Karpas-422 (cell line): Measurements from ENCODE around the gene JMJD1C. TPM values are rescaled to one million over a fixed set of nuclear protein-coding genes. Genes with fewer than 3 reads are reported as not detected.
A peak's percentile ranks its signal among the peaks of the same experiment; 100 is the strongest.

Source experiments
- DNase-seq: peaks from one replicate; pipeline ENCODE4 v3.0.0-alpha.2; 2015
- H2AFZ ChIP-seq: fragments of 200-600 bp; sonication (generic); 2 replicates; pipeline ENCODE4 v1.6.1; 2014; ENCODE audit warnings: antibody characterized with exemption, low read length, mixed read lengths
- H3K27ac ChIP-seq: fragments of 200-600 bp; sonication (generic); 2 replicates; pipeline ENCODE4 v1.5.1; 2014; ENCODE audit warnings: mild to moderate bottlenecking, low read length, moderate library complexity
- H3K27me3 ChIP-seq: fragments of 200-600 bp; sonication (generic); 2 replicates; pipeline ENCODE4 v1.6.1; 2014; ENCODE audit warnings: low read length, mixed read lengths
- H3K36me3 ChIP-seq: fragments of 200-600 bp; sonication (generic); 2 replicates; pipeline ENCODE4 v1.6.1; 2014; ENCODE audit warnings: low read length, mixed read lengths; ENCODE audit not compliant: insufficient read depth
- H3K4me1 ChIP-seq: fragments of 200-600 bp; sonication (generic); 2 replicates; pipeline ENCODE4 v1.6.1; 2014; ENCODE audit warnings: mild to moderate bottlenecking, low read length, mixed read lengths
- H3K4me2 ChIP-seq: fragments of 200-600 bp; sonication (generic); 2 replicates; pipeline ENCODE4 v1.6.1; 2014; ENCODE audit warnings: low read length, low read depth, mild to moderate bottlenecking; ENCODE audit not compliant: poor library complexity, severe bottlenecking
- H3K4me3 ChIP-seq: fragments of 200-600 bp; sonication (generic); 2 replicates; pipeline ENCODE4 v1.5.1; 2014; ENCODE audit warnings: mild to moderate bottlenecking, antibody characterized with exemption, low read length, mixed read lengths
- H3K79me2 ChIP-seq: fragments of 200-600 bp; sonication (generic); 2 replicates; pipeline ENCODE4 v1.6.1; 2014; ENCODE audit warnings: mild to moderate bottlenecking, low read length, mixed read lengths
- H3K9ac ChIP-seq: fragments of 200-600 bp; sonication (generic); 2 replicates; pipeline ENCODE4 v1.6.0; 2014; ENCODE audit warnings: low read length
- H3K9me2 ChIP-seq: fragments of 200-600 bp; sonication (generic), shearing (Covaris generic); replicated peaks from 2 replicates; pipeline ENCODE4 v1.6.0; 2014; ENCODE audit warnings: mild to moderate bottlenecking, low read length, moderate library complexity; ENCODE audit not compliant: insufficient read depth
- H3K9me3 ChIP-seq: fragments of 300-700, 200-600 bp; sonication (generic); 2 replicates; pipeline ENCODE4 v1.6.1; 2014; ENCODE audit warnings: low read length, mixed read lengths
- H4K20me1 ChIP-seq: fragments of 200-600 bp; sonication (generic); 2 replicates; pipeline ENCODE4 v1.6.1; 2014; ENCODE audit warnings: mild to moderate bottlenecking, antibody characterized with exemption, low read length, low read depth; ENCODE audit not compliant: insufficient read depth
- total RNA-seq: library from RNA; depleted of rRNA; stranded (reverse); fragments of >200 nt; shearing (Covaris generic); gene quantifications from 2 replicates; pipeline ENCODE4 v1.2.3, GENCODE V29; 2014; ENCODE audit warnings: low replicate concordance

Gene JMJD1C
- total RNA-seq, 1 experiment from 2014 or later = 141 TPM

GRCh38 chr10:63474488-63474887 lies 8.7 kb upstream of the JMJD1C start:
- H3K9me3 ChIP-seq = no peaks in the 10 kb centered on the region
- peaks cover 14% of the 10 kb centered on the region for H3K4me1 ChIP-seq
- no peak overlapping the region for H3K4me2 ChIP-seq
- DNase-seq = no peak
- H3K4me3 ChIP-seq = no peak overlapping the region
- H3K9me2 ChIP-seq = no peaks in the 10 kb centered on the region
- H3K27ac ChIP-seq = no peak overlapping the region
- peaks cover 14% of the 10 kb centered on the region; the same call in 1 of the 2 replicates for H4K20me1 ChIP-seq
- no peaks in the 10 kb centered on the region for H3K79me2 ChIP-seq
- no peaks in the 10 kb centered on the region for H3K27me3 ChIP-seq
- H3K9ac ChIP-seq = no peak overlapping the region
- H2AFZ ChIP-seq = no peak overlapping the region
- no peaks in the 10 kb centered on the region for H3K36me3 ChIP-seq

- no peaks in the 10 kb centered on the region for H3K27me3 ChIP-seq
- H3K4me2 ChIP-seq = no peak overlapping the region
- H3K4me1 ChIP-seq = peaks cover 19% of the 10 kb centered on the region
- no peaks in the 10 kb centered on the region for H3K9me2 ChIP-seq
- no peak overlapping the region for H2AFZ ChIP-seq
- DNase-seq = no peak
- H4K20me1 ChIP-seq = 0 out of 2 replicates have a peak, but pooled peaks cover 13% of the 10 kb centered on the region
- no peak overlapping the region for H3K27ac ChIP-seq
- no peak overlapping the region for H3K9ac ChIP-seq
- no peaks in the 10 kb centered on the region for H3K9me3 ChIP-seq
- H3K79me2 ChIP-seq = no peaks in the 10 kb centered on the region
- H3K36me3 ChIP-seq = no peaks in the 10 kb centered on the region
- H3K4me3 ChIP-seq = no peak overlapping the region
Observed at GRCh38 chr10:63470928-63471327, 5.2 kb upstream of the JMJD1C start.

GRCh38 chr10:63468947-63469346 lies 3.2 kb upstream of the JMJD1C start:
- Histone ChIP-seq H3K9me2 (no peaks in the 10 kb centered on the region), H3K27me3 (0 out of 2 replicates have a peak, but pooled peaks cover 2% of the 10 kb centered on the region), H3K4me3 (no peak overlapping the region), H3K36me3 (no peaks in the 10 kb centered on the region), H3K27ac (no peak overlapping the region), H3K4me2 (no peak overlapping the region), H2AFZ (no peak overlapping the region), H3K9me3 (no peaks in the 10 kb centered on the region), H4K20me1 (0 out of 2 replicates have a peak, but pooled peaks cover 13% of the 10 kb centered on the region), H3K9ac (no peak overlapping the region), H3K4me1 (peaks cover 35% of the 10 kb centered on the region), H3K79me2 (peaks cover 9% of the 10 kb centered on the region; the same call in 1 of the 2 replicates)
- no peak for DNase-seq

- H3K27ac ChIP-seq = no peak overlapping the region
- no peaks in the 10 kb centered on the region for H3K9me3 ChIP-seq
- H3K9ac ChIP-seq = no peak overlapping the region
- no peak overlapping the region for H3K4me3 ChIP-seq
- H2AFZ ChIP-seq = no peak overlapping the region
- 0 out of 2 replicates have a peak, but pooled peaks cover 13% of the 10 kb centered on the region for H4K20me1 ChIP-seq
- peaks cover 12% of the 10 kb centered on the region; the same call in 1 of the 2 replicates for H3K79me2 ChIP-seq
- H3K4me2 ChIP-seq = no peak overlapping the region
- DNase-seq = no peak
- 0 out of 2 replicates have a peak, but pooled peaks cover 2% of the 10 kb centered on the region for H3K27me3 ChIP-seq
- peaks cover 36% of the 10 kb centered on the region for H3K4me1 ChIP-seq
- H3K36me3 ChIP-seq = no peaks in the 10 kb centered on the region
- no peaks in the 10 kb centered on the region for H3K9me2 ChIP-seq
Observed at GRCh38 chr10:63467841-63468240, 2.1 kb upstream of the JMJD1C start.

GRCh38 chr10:63466144-63466935 lies 563 bp upstream of the JMJD1C start:
- Histone ChIP-seq H3K27ac (no peak overlapping the region), H3K9me3 (no peaks in the 10 kb centered on the region), H3K9me2 (no peaks in the 10 kb centered on the region), H3K9ac (peak overlapping the region; percentile 78), H2AFZ (peak overlapping the region; percentile 93; the same call in 1 of the 2 replicates), H3K27me3 (0 out of 2 replicates have a peak, but pooled peaks cover 2% of the 10 kb centered on the region), H3K4me3 (peak overlapping the region; percentile 93), H3K4me2 (peak overlapping the region; percentile 93), H3K4me1 (peaks cover 36% of the 10 kb centered on the region), H4K20me1 (0 out of 2 replicates have a peak, but pooled peaks cover 13% of the 10 kb centered on the region), H3K36me3 (no peaks in the 10 kb centered on the region), H3K79me2 (peaks cover 18% of the 10 kb centered on the region; the same call in 1 of the 2 replicates)
- DNase-seq = peak; percentile 54

DNA sequence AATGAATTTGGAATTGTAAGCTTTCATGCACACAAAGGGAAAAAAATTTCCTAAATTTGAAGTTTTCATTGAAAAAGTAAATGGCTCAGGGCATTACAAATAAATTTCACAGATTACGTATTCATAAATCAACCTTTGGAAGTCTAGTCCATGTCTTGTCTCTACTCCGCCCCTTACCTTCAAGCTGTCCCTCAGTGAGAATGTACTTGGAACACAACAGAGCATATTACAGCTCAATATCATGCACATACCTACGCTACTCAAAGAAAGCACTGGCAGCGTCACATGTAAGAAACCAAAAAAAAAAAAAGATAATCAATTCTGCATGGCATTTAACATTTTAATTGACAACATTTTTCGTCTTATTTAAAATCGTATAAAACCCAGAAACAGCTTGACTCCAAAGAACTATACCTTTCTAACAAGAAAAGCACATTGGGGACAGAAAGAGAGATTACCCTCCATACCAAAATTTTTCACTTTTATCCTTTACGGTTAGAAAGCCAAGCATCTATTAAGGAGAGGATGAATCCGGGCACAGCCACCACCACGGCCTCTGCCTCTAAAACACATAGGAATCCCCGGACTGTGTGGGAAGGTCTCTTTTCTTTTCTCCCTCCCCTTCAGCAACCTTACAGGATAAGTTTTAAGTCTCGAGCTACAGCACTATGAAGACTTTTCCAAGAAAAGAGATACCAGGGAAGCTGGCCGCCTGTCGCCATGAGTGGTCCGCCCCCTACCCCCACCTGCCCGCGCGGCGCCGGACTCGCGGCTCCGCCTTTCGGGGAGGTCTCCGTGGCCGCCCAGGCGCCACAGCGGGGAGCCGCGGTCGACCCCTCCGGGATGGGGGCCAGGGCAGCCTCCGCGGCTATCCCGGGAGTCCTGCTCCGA lies 1.1 kb downstream of the JMJD1C start:
- no peaks in the 10 kb centered on the region for H3K9me3 ChIP-seq
- H3K27me3 ChIP-seq = 0 out of 2 replicates have a peak, but pooled peaks cover 2% of the 10 kb centered on the region
- 0 out of 2 replicates have a peak, but pooled peaks cover 4% of the 10 kb centered on the region for H4K20me1 ChIP-seq
- H2AFZ ChIP-seq = peak overlapping the region; percentile 93
- DNase-seq = no peak
- H3K4me2 ChIP-seq = peak overlapping the region; percentile 93
- no peak overlapping the region for H3K27ac ChIP-seq
- H3K9me2 ChIP-seq = no peaks in the 10 kb centered on the region
- peaks cover 25% of the 10 kb centered on the region; the same call in 1 of the 2 replicates for H3K79me2 ChIP-seq
- H3K4me3 ChIP-seq = peak overlapping the region; percentile 93
- no peaks in the 10 kb centered on the region for H3K36me3 ChIP-seq
- H3K9ac ChIP-seq = peak overlapping the region; percentile 78
- H3K4me1 ChIP-seq = peaks cover 33% of the 10 kb centered on the region

GRCh38 chr10:63462442-63462841 lies 3.3 kb downstream of the JMJD1C start:
- H3K27ac ChIP-seq = no peak overlapping the region
- no peak overlapping the region for H2AFZ ChIP-seq
- H3K36me3 ChIP-seq = no peaks in the 10 kb centered on the region
- DNase-seq = no peak
- no peak overlapping the region for H3K9ac ChIP-seq
- H3K9me3 ChIP-seq = no peaks in the 10 kb centered on the region
- H3K4me1 ChIP-seq = peaks cover 28% of the 10 kb centered on the region
- H3K79me2 ChIP-seq = peaks cover 28% of the 10 kb centered on the region; the same call in 1 of the 2 replicates
- H3K27me3 ChIP-seq = 0 out of 2 replicates have a peak, but pooled peaks cover 2% of the 10 kb centered on the region
- no peak overlapping the region for H3K4me2 ChIP-seq
- H4K20me1 ChIP-seq = 0 out of 2 replicates have a peak, but pooled peaks cover under 1% of the 10 kb centered on the region
- no peaks in the 10 kb centered on the region for H3K9me2 ChIP-seq
- H3K4me3 ChIP-seq = no peak overlapping the region
